Measurements from ENCODE around the gene DNAH17.

Gene DNAH17

GRCh38 chr17:78595135-78595810, 18.1 kb upstream of the DNAH17 start:
- FAIRE-seq (no peak), DNase-seq (ENCODE audit: insufficient read length, low spot score) (no peak)
- no peak for TF ChIP-seq POLR2A (IDR thresholded peaks at IDR 0.05; ENCODE audit: low read depth, low read length)

DNA sequence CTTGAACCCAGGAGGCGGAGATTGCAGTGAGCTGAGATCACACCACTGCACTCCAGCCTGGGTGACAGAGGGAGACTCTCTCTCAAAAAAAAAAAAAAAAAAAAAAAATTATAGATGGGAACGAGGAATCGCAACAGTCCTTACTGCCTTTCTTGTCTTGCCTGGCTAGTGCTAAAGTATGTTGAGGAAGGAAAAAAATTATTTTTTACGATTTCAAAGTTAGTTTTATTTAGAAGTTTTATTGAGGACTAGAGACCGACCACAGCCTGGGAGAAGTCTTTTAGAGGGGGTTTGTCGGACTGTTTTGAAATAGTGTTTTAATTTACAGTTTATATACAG, 15.8 kb upstream of the DNAH17 start:
- no peak for FAIRE-seq
- DNase-seq (ENCODE audit: insufficient read length, low spot score), result no peak
- TF ChIP-seq POLR2A (IDR thresholded peaks at IDR 0.05; ENCODE audit: low read depth, low read length), result no peak

DNA sequence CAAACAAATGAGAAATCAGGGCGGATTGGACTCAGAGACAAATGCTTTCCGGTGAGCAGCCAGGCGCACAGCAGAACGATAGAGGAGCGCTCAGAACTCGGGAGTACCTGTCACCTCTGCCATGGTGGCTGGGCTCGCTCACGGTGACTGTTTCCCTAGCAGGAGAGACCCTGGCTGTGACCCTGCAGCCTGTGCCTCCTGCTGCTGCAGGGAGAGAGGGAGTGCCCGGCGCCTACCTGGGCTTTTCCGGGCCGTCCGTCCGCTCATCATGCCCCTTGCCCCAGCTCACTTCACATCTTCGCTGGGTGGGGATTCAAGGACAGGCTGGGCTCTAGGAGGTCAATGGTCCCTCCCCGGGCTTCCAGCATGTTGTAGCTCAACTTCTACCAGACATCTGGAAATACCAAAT, 14.1 kb upstream of the DNAH17 start:
- TF ChIP-seq POLR2A (IDR thresholded peaks at IDR 0.05; ENCODE audit: low read depth, low read length), result no peak
- no peak for FAIRE-seq
- no peak for DNase-seq (ENCODE audit: insufficient read length, low spot score)

DNA sequence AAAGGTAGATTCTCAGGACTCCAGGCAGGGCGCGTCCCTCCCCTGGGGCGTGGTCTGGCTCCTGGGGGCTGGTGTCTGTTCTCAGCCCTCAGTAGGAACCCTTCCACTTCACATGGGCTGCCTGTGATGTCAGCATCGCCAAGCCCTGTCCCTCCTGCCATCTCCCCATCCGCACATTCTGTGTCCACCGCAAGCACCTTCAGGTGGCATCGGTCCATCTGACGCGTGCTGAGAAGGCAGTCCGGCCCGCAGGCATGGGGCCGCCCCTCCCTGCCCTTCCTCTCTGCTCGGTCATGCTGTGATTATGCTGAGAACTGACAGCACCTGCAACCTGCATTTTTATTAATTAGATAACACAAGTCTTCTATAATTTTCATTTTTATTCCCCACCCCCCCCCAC, 12.7 kb upstream of the DNAH17 start:
- FAIRE-seq (no peak), DNase-seq (ENCODE audit: insufficient read length, low spot score) (no peak)
- no peak for TF ChIP-seq POLR2A (IDR thresholded peaks at IDR 0.05; ENCODE audit: low read depth, low read length)

GRCh38 chr17:78589031-78589675, 12.0 kb upstream of the DNAH17 start:
- FAIRE-seq, result no peak
- no peak for DNase-seq (ENCODE audit: insufficient read length, low spot score)
- TF ChIP-seq POLR2A (IDR thresholded peaks at IDR 0.05; ENCODE audit: low read depth, low read length), result no peak

- TF ChIP-seq POLR2A (IDR thresholded peaks at IDR 0.05; ENCODE audit: low read depth, low read length), result no peak
- DNase-seq (ENCODE audit: insufficient read length, low spot score) (no peak), FAIRE-seq (no peak)
Measured at GRCh38 chr17:78588258-78589030, 11.2 kb upstream of the DNAH17 start.

- no peak for FAIRE-seq
- no peak for DNase-seq (ENCODE audit: insufficient read length, low spot score)
- TF ChIP-seq POLR2A (IDR thresholded peaks at IDR 0.05; ENCODE audit: low read depth, low read length), result no peak
Measured at GRCh38 chr17:78585006-78585630, 7.9 kb upstream of the DNAH17 start.

DNA sequence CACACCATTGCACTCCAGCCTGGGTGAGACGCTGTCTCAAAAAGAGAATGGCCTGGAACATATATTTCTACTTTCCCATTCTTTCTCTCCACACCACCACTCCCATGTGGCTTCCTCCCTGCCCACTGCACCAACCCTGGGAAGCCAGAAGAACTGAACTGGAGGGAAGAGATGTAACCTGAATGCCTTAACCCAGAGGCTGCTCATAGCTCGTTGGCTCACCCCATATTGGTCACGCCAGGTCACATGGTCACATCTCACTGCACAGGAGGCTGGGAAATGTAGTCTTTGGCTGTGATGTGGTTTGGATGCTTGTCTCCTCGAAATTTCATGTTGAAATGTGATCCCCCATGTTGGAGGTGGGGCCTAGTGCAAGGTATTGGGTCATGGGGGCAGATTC, 5.9 kb upstream of the DNAH17 start:
- no peak for TF ChIP-seq POLR2A (IDR thresholded peaks at IDR 0.05; ENCODE audit: low read depth, low read length)
- FAIRE-seq (no peak), DNase-seq (ENCODE audit: insufficient read length, low spot score) (peak; percentile 55)

DNA sequence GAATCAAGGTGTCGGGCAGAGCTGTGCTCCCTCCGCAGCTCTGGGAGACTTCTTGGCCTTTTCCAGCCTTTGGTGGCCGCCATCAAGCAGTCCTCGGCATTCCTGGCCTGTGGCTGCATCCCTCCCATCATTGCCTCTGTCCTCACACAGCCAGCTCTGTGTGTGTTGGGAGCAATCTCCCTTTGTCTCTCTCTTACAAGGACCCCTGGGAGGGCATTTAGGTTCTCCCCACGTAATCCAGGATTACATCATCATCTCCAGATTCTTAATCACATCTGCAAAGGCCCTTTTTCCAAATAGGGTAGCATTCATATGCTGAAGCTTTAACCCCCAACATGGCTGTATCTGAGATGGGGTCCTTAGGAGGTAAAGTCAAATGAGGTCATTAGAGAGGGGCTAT, 4.1 kb upstream of the DNAH17 start:
- TF ChIP-seq POLR2A (IDR thresholded peaks at IDR 0.05; ENCODE audit: low read depth, low read length), result no peak
- DNase-seq (ENCODE audit: insufficient read length, low spot score) (no peak), FAIRE-seq (no peak)

GRCh38 chr17:78580277-78580804, 3.1 kb upstream of the DNAH17 start:
- TF ChIP-seq POLR2A (IDR thresholded peaks at IDR 0.05; ENCODE audit: low read depth, low read length), result no peak
- no peak for DNase-seq (ENCODE audit: insufficient read length, low spot score)
- no peak for FAIRE-seq

- DNase-seq (ENCODE audit: insufficient read length, low spot score) (no peak), FAIRE-seq (no peak)
- TF ChIP-seq POLR2A (IDR thresholded peaks at IDR 0.05; ENCODE audit: low read depth, low read length), result no peak
Measured at GRCh38 chr17:78576389-78577112, 645 bp downstream of the DNAH17 start.

DNA sequence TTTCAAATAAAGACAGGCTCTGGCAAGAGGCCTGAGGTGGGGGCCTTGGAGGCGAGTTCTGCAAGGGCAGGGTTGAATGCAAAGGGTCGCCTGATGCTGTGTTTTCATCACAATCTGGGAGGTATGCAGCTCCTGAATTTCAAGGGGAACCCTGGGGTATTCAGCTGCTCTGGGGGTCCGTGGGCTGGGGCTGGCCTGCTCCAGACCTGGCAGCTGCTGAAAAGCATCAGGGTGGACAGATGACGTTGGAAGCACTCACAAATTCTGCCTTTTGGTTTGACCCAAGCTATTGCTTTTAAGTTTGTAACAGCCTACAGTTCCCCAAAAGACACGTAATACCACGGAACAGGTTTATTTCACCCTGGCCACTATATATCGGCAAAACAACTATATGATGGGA, 1.3 kb downstream of the DNAH17 start:
- TF ChIP-seq POLR2A (IDR thresholded peaks at IDR 0.05; ENCODE audit: low read depth, low read length), result no peak
- no peak for DNase-seq (ENCODE audit: insufficient read length, low spot score)
- no peak for FAIRE-seq

DNA sequence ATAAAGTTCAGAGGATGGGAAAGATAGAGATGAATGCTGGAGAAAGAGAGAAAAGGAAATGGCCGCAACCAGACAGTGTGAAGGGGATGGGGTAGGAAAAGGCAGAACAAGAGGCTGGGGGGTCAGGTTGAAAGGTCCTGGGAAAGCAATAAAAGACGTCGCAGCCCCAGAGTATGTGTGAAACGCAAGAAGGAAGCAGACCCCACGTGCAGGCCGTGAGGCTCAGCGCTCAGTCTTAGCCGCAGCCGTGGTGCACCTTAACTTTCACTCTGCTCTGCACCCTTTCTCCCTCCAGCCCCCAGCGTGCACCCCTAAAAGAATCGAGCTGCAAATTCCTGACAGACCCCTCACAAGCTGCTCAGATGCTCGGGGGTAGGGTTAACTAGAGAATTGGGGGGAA, 1.9 kb downstream of the DNAH17 start:
- TF ChIP-seq POLR2A (IDR thresholded peaks at IDR 0.05; ENCODE audit: low read depth, low read length), result no peak
- FAIRE-seq (no peak), DNase-seq (ENCODE audit: insufficient read length, low spot score) (no peak)

Data from H54 (cell line).